ENCODE measurements around the gene CACNA1A.

The CACNA1A gene

GRCh38 chr19:13548131-13548530 lies 41.9 kb upstream of the CACNA1A start:
- TF ChIP-seq EZH2 (IDR thresholded peaks at IDR 0.05; ENCODE audit: borderline replicate concordance, low read length) (no peak), CTCF (IDR thresholded peaks at IDR 0.05; ENCODE audit: low read length) (no peak)
- no peak overlapping the region for H2AFZ ChIP-seq (ENCODE audit: low read length)
- no peaks in the 10 kb centered on the region for H3K4me1 ChIP-seq (ENCODE audit: insufficient read depth, low read length, severe bottlenecking)
- H3K9ac ChIP-seq (ENCODE audit: low read length): no peak overlapping the region
- no peaks in the 10 kb centered on the region for H3K79me2 ChIP-seq (ENCODE audit: insufficient read depth, low read length)
- no peaks in the 10 kb centered on the region for H3K9me3 ChIP-seq (ENCODE audit: low read length)
- H3K36me3 ChIP-seq (ENCODE audit: insufficient read depth, low read length): no peaks in the 10 kb centered on the region
- no peaks in the 10 kb centered on the region for H3K9me2 ChIP-seq (ENCODE audit: low read depth, low read length)
- 0 out of 2 replicates have a peak, but pooled peaks cover 2% of the 10 kb centered on the region for H3K27me3 ChIP-seq (ENCODE audit: insufficient read depth, low read length)
- no peak overlapping the region for H3K27ac ChIP-seq (ENCODE audit: low read depth, low read length, poor library complexity, severe bottlenecking)
- H3F3A ChIP-seq (ENCODE audit: insufficient read depth, low read length): no peaks in the 10 kb centered on the region
- H4K20me1 ChIP-seq (ENCODE audit: insufficient read depth, low read length): no peaks in the 10 kb centered on the region
- no peak overlapping the region for H3K4me2 ChIP-seq (ENCODE audit: low read length)
- no peak overlapping the region for H3K4me3 ChIP-seq (ENCODE audit: low read depth, low read length, poor library complexity, severe bottlenecking)

- Histone ChIP-seq H3K27ac (ENCODE audit: low read depth, low read length, poor library complexity, severe bottlenecking) (no peak overlapping the region), H3F3A (ENCODE audit: insufficient read depth, low read length) (no peaks in the 10 kb centered on the region), H3K9ac (ENCODE audit: low read length) (no peak overlapping the region), H3K9me3 (ENCODE audit: low read length) (no peaks in the 10 kb centered on the region), H3K4me3 (ENCODE audit: low read depth, low read length, poor library complexity, severe bottlenecking) (no peak overlapping the region), H3K79me2 (ENCODE audit: insufficient read depth, low read length) (no peaks in the 10 kb centered on the region), H4K20me1 (ENCODE audit: insufficient read depth, low read length) (no peaks in the 10 kb centered on the region), H3K36me3 (ENCODE audit: insufficient read depth, low read length) (no peaks in the 10 kb centered on the region), H3K4me2 (ENCODE audit: low read length) (no peak overlapping the region), H3K27me3 (ENCODE audit: insufficient read depth, low read length) (0 out of 2 replicates have a peak, but pooled peaks cover 2% of the 10 kb centered on the region), H3K4me1 (ENCODE audit: insufficient read depth, low read length, severe bottlenecking) (no peaks in the 10 kb centered on the region), H3K9me2 (ENCODE audit: low read depth, low read length) (no peaks in the 10 kb centered on the region), H2AFZ (ENCODE audit: low read length) (no peak overlapping the region)
- TF ChIP-seq CTCF (IDR thresholded peaks at IDR 0.05; ENCODE audit: low read length): no peak
- TF ChIP-seq EZH2 (IDR thresholded peaks at IDR 0.05; ENCODE audit: borderline replicate concordance, low read length): no peak
Observed at GRCh38 chr19:13547102-13547501, 40.8 kb upstream of the CACNA1A start.

GRCh38 chr19:13544423-13544822 lies 38.1 kb upstream of the CACNA1A start:
- Histone ChIP-seq H3K4me3 (ENCODE audit: low read depth, low read length, poor library complexity, severe bottlenecking) (no peak overlapping the region), H3K4me1 (ENCODE audit: insufficient read depth, low read length, severe bottlenecking) (no peaks in the 10 kb centered on the region), H3K4me2 (ENCODE audit: low read length) (no peak overlapping the region), H3K9me3 (ENCODE audit: low read length) (no peaks in the 10 kb centered on the region), H3K79me2 (ENCODE audit: insufficient read depth, low read length) (no peaks in the 10 kb centered on the region), H3K9ac (ENCODE audit: low read length) (no peak overlapping the region), H3K27me3 (ENCODE audit: insufficient read depth, low read length) (no peaks in the 10 kb centered on the region), H3K27ac (ENCODE audit: low read depth, low read length, poor library complexity, severe bottlenecking) (no peak overlapping the region), H2AFZ (ENCODE audit: low read length) (no peak overlapping the region), H3K36me3 (ENCODE audit: insufficient read depth, low read length) (no peaks in the 10 kb centered on the region), H3F3A (ENCODE audit: insufficient read depth, low read length) (no peaks in the 10 kb centered on the region), H4K20me1 (ENCODE audit: insufficient read depth, low read length) (no peaks in the 10 kb centered on the region), H3K9me2 (ENCODE audit: low read depth, low read length) (no peaks in the 10 kb centered on the region)
- TF ChIP-seq CTCF (IDR thresholded peaks at IDR 0.05; ENCODE audit: low read length): no peak
- TF ChIP-seq EZH2 (IDR thresholded peaks at IDR 0.05; ENCODE audit: borderline replicate concordance, low read length): no peak
